ENCODE results near the gene LRBA.

Gene LRBA

DNA sequence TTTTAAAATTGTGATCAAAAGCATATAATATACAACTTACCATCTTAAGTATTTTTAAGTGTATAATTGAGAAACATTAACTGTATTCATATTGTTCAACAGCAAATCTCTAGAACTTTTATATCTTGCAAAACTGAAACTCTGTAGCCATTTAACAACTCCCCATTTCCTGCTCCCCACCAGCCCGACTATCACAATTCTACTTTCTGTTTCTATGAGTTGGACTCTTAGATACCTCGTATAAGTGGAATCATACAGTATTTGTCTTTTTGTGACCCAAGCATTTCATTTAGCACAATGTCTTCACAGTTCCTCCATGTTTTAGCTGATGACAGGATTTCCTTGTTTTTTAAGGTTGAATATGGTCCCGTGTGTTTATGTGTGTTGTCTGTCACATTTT lies 106.0 kb downstream of the LRBA start:
- no peak overlapping the region for H3K4me2 ChIP-seq (ENCODE audit: low read length, poor library complexity, severe bottlenecking)
- no peak overlapping the region for H2BK120ac ChIP-seq (ENCODE audit: low read depth, low read length)
- no peak overlapping the region for H3K23ac ChIP-seq (ENCODE audit: low read length in 2 of 2)
- H3K4me3 ChIP-seq (ENCODE audit: insufficient read depth in 1 of 2, low read depth in 1 of 2, low read length in 2 of 2) = no peak overlapping the region
- H2AFZ ChIP-seq (ENCODE audit: low read depth, low read length) = no peak overlapping the region
- no peak overlapping the region for H3K18ac ChIP-seq (ENCODE audit: low read depth in 1 of 2, low read length in 2 of 2)
- H3K79me1 ChIP-seq (replicated peaks; ENCODE audit: low read length, poor library complexity, severe bottlenecking) = no peaks in the 10 kb centered on the region
- no peak overlapping the region for H2AK5ac ChIP-seq (ENCODE audit: low read length, severe bottlenecking)
- peaks cover 0 to 34% of the 10 kb centered on the region in 2 experiments for H3K36me3 ChIP-seq (ENCODE audit: control insufficient read depth in 1 of 2, insufficient read depth in 2 of 2, low read depth in 1 of 2, low read length in 2 of 2)
- no peak overlapping the region for H3K14ac ChIP-seq (ENCODE audit: low read length in 2 of 2)
- H4K8ac ChIP-seq (ENCODE audit: low read length) = no peak overlapping the region
- no peak overlapping the region for H2BK12ac ChIP-seq (ENCODE audit: low read length in 2 of 2)
- H2BK15ac ChIP-seq (ENCODE audit: low read depth, poor library complexity, severe bottlenecking) = no peak overlapping the region
- H3K27ac ChIP-seq (ENCODE audit: low read length, poor library complexity, severe bottlenecking) = no peak overlapping the region
- H4K91ac ChIP-seq (ENCODE audit: low read length) = no peak overlapping the region
- no peak overlapping the region for H3K4ac ChIP-seq (ENCODE audit: low read depth in 1 of 2, low read length in 2 of 2)
- 92% methylated on average over 1 of the region's 3 CpGs for WGBS
- H3K27me3 ChIP-seq (ENCODE audit: control insufficient read depth in 1 of 2, insufficient read depth in 1 of 2, low read length in 2 of 2) = no peaks in the 10 kb centered on the region
- H2BK5ac ChIP-seq (ENCODE audit: low read depth, low read length, poor library complexity, severe bottlenecking) = no peak overlapping the region
- H3K9ac ChIP-seq (ENCODE audit: low read length) = no peak overlapping the region
- no peaks in the 10 kb centered on the region for H3K4me1 ChIP-seq (ENCODE audit: control insufficient read depth, insufficient read depth, low read depth, low read length)
- no peak for DNase-seq
- peaks cover 19% of the 10 kb centered on the region for H3K9me3 ChIP-seq (ENCODE audit: control insufficient read depth, low read length)

DNA sequence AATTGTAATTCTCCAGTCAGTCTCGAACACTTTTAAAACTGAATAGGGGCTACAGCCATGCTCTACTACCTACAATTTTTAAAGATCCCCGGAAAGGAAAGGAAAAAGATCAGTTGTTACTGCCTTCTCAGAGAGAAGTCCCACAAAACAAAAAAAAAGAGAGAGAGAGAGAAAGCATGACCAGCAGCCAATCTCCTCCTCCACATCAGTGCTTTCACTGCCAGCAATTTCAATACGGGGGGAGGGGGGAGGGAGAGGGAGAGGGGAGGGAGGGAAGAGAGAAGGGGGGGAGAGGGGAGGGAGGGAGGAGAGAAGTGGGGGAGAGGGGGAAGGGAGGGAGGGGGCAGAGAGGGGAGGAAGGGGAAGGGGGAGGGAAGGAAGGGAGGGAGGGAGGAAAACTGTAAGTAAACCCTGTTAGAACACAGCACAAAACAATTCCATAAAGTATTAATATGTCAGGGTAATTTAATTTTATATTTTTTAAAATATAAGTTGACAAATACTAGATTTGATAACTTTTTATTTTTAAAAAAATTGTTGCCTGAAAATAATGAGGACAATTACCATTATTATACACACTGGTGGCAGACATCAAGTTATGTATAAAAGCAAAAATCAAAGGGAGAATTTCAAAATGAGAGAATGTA lies 108.0 kb downstream of the LRBA start:
- no peak overlapping the region for H2AFZ ChIP-seq (ENCODE audit: low read depth, low read length)
- no peak overlapping the region for H3K14ac ChIP-seq (ENCODE audit: low read length in 2 of 2)
- no peaks in the 10 kb centered on the region for H3K4me1 ChIP-seq (ENCODE audit: control insufficient read depth, insufficient read depth, low read depth, low read length)
- H2BK12ac ChIP-seq (ENCODE audit: low read length in 2 of 2) = no peak overlapping the region
- no peak overlapping the region for H3K27ac ChIP-seq (ENCODE audit: low read length, poor library complexity, severe bottlenecking)
- H3K27me3 ChIP-seq (ENCODE audit: control insufficient read depth in 1 of 2, insufficient read depth in 1 of 2, low read length in 2 of 2) = no peaks in the 10 kb centered on the region
- no peak overlapping the region for H3K4me3 ChIP-seq (ENCODE audit: insufficient read depth in 1 of 2, low read depth in 1 of 2, low read length in 2 of 2)
- no peak overlapping the region for H3K18ac ChIP-seq (ENCODE audit: low read depth in 1 of 2, low read length in 2 of 2)
- H2BK15ac ChIP-seq (ENCODE audit: low read depth, poor library complexity, severe bottlenecking) = no peak overlapping the region
- no peak overlapping the region for H3K4ac ChIP-seq (ENCODE audit: low read depth in 1 of 2, low read length in 2 of 2)
- H3K9ac ChIP-seq (ENCODE audit: low read length) = no peak overlapping the region
- no peak overlapping the region for H4K8ac ChIP-seq (ENCODE audit: low read length)
- peaks cover 19% of the 10 kb centered on the region for H3K9me3 ChIP-seq (ENCODE audit: control insufficient read depth, low read length)
- no peak for DNase-seq
- H3K4me2 ChIP-seq (ENCODE audit: low read length, poor library complexity, severe bottlenecking) = no peak overlapping the region
- H2BK120ac ChIP-seq (ENCODE audit: low read depth, low read length) = no peak overlapping the region
- peaks cover 2% of the 10 kb centered on the region for H3K79me1 ChIP-seq (replicated peaks; ENCODE audit: low read length, poor library complexity, severe bottlenecking)
- no peak overlapping the region for H3K23ac ChIP-seq (ENCODE audit: low read length in 2 of 2)
- peaks cover 6 to 25% of the 10 kb centered on the region in 2 experiments for H3K36me3 ChIP-seq (ENCODE audit: control insufficient read depth in 1 of 2, insufficient read depth in 2 of 2, low read depth in 1 of 2, low read length in 2 of 2)
- no peak overlapping the region for H4K91ac ChIP-seq (ENCODE audit: low read length)
- no peak overlapping the region for H2BK5ac ChIP-seq (ENCODE audit: low read depth, low read length, poor library complexity, severe bottlenecking)
- H2AK5ac ChIP-seq (ENCODE audit: low read length, severe bottlenecking) = no peak overlapping the region
- 80% methylated on average over 1 of the region's 3 CpGs for WGBS

DNA sequence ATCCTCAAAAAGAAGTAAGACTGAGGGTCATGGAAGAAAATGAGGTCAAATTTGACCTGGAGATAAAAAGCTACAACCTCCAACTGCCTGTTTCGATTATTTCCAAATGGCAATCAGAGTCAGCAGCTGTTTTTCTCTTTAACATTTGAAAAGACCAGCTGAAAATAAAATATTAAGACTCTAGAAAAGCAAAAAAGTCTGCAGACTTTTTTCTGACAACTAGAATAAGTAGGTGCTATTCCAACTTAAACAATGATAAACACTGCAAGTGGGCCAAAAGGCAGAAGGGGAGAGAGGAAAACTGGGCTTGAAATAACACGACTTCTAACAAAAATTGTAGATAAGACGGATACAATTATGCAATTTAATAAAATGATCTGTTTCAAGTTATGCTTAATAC lies 110.4 kb downstream of the LRBA start:
- no peak overlapping the region for H3K4ac ChIP-seq (ENCODE audit: low read depth in 1 of 2, low read length in 2 of 2)
- H2BK12ac ChIP-seq (ENCODE audit: low read length in 2 of 2) = no peak overlapping the region
- no peak overlapping the region for H3K9ac ChIP-seq (ENCODE audit: low read length)
- no peak overlapping the region for H4K8ac ChIP-seq (ENCODE audit: low read length)
- peaks cover 9 to 22% of the 10 kb centered on the region in 2 experiments for H3K36me3 ChIP-seq (ENCODE audit: control insufficient read depth in 1 of 2, insufficient read depth in 2 of 2, low read depth in 1 of 2, low read length in 2 of 2)
- no peak overlapping the region for H3K14ac ChIP-seq (ENCODE audit: low read length in 2 of 2)
- no peak for DNase-seq
- H3K4me1 ChIP-seq (ENCODE audit: control insufficient read depth, insufficient read depth, low read depth, low read length) = no peaks in the 10 kb centered on the region
- H3K27me3 ChIP-seq (ENCODE audit: control insufficient read depth in 1 of 2, insufficient read depth in 1 of 2, low read length in 2 of 2) = no peaks in the 10 kb centered on the region
- H3K23ac ChIP-seq (ENCODE audit: low read length in 2 of 2) = no peak overlapping the region
- no peak overlapping the region for H3K27ac ChIP-seq (ENCODE audit: low read length, poor library complexity, severe bottlenecking)
- peaks cover 2% of the 10 kb centered on the region for H3K79me1 ChIP-seq (replicated peaks; ENCODE audit: low read length, poor library complexity, severe bottlenecking)
- no peak overlapping the region for H3K18ac ChIP-seq (ENCODE audit: low read depth in 1 of 2, low read length in 2 of 2)
- no peak overlapping the region for H2BK5ac ChIP-seq (ENCODE audit: low read depth, low read length, poor library complexity, severe bottlenecking)
- no peak overlapping the region for H3K4me3 ChIP-seq (ENCODE audit: insufficient read depth in 1 of 2, low read depth in 1 of 2, low read length in 2 of 2)
- no peak overlapping the region for H4K91ac ChIP-seq (ENCODE audit: low read length)
- no peak overlapping the region for H2BK15ac ChIP-seq (ENCODE audit: low read depth, poor library complexity, severe bottlenecking)
- no peak overlapping the region for H3K4me2 ChIP-seq (ENCODE audit: low read length, poor library complexity, severe bottlenecking)
- no peak overlapping the region for H2AFZ ChIP-seq (ENCODE audit: low read depth, low read length)
- no CpG with 5 or more reads among the region's 3 CpGs for WGBS
- no peaks in the 10 kb centered on the region for H3K9me3 ChIP-seq (ENCODE audit: control insufficient read depth, low read length)
- H2AK5ac ChIP-seq (ENCODE audit: low read length, severe bottlenecking) = no peak overlapping the region
- H2BK120ac ChIP-seq (ENCODE audit: low read depth, low read length) = no peak overlapping the region

- H3K14ac ChIP-seq (ENCODE audit: low read length in 2 of 2) = no peak overlapping the region
- H3K36me3 ChIP-seq (ENCODE audit: control insufficient read depth in 1 of 2, insufficient read depth in 2 of 2, low read depth in 1 of 2, low read length in 2 of 2) = peaks cover 9 to 26% of the 10 kb centered on the region in 2 experiments
- H3K27ac ChIP-seq (ENCODE audit: low read length, poor library complexity, severe bottlenecking) = no peak overlapping the region
- no peak overlapping the region for H2AK5ac ChIP-seq (ENCODE audit: low read length, severe bottlenecking)
- no peak overlapping the region for H3K4me2 ChIP-seq (ENCODE audit: low read length, poor library complexity, severe bottlenecking)
- H3K4me3 ChIP-seq (ENCODE audit: insufficient read depth in 1 of 2, low read depth in 1 of 2, low read length in 2 of 2) = no peak overlapping the region
- no peaks in the 10 kb centered on the region for H3K4me1 ChIP-seq (ENCODE audit: control insufficient read depth, insufficient read depth, low read depth, low read length)
- no peak overlapping the region for H2AFZ ChIP-seq (ENCODE audit: low read depth, low read length)
- no peak overlapping the region for H2BK15ac ChIP-seq (ENCODE audit: low read depth, poor library complexity, severe bottlenecking)
- H3K79me1 ChIP-seq (replicated peaks; ENCODE audit: low read length, poor library complexity, severe bottlenecking) = peaks cover 4% of the 10 kb centered on the region
- H3K23ac ChIP-seq (ENCODE audit: low read length in 2 of 2) = no peak overlapping the region
- DNase-seq = no peak
- no peak overlapping the region for H3K4ac ChIP-seq (ENCODE audit: low read depth in 1 of 2, low read length in 2 of 2)
- H2BK5ac ChIP-seq (ENCODE audit: low read depth, low read length, poor library complexity, severe bottlenecking) = no peak overlapping the region
- H3K9me3 ChIP-seq (ENCODE audit: control insufficient read depth, low read length) = no peaks in the 10 kb centered on the region
- H3K18ac ChIP-seq (ENCODE audit: low read depth in 1 of 2, low read length in 2 of 2) = no peak overlapping the region
- no peak overlapping the region for H4K91ac ChIP-seq (ENCODE audit: low read length)
- WGBS = 100% methylated on average over 2 of the region's 2 CpGs
- H3K27me3 ChIP-seq (ENCODE audit: control insufficient read depth in 1 of 2, insufficient read depth in 1 of 2, low read length in 2 of 2) = no peaks in the 10 kb centered on the region
- no peak overlapping the region for H2BK12ac ChIP-seq (ENCODE audit: low read length in 2 of 2)
- no peak overlapping the region for H2BK120ac ChIP-seq (ENCODE audit: low read depth, low read length)
- no peak overlapping the region for H4K8ac ChIP-seq (ENCODE audit: low read length)
- no peak overlapping the region for H3K9ac ChIP-seq (ENCODE audit: low read length)
These were observed 111.5 kb downstream of the LRBA start for GRCh38 chr4:150903603-150904002.
